H1 (cell line): ENCODE results near the gene SPAG16. TPM values are rescaled to one million over a fixed set of nuclear protein-coding genes. Genes with fewer than 3 reads are reported as not detected.

ENCODE experiments used
- CTCF ChIA-PET: fragments of 300-600 bp; sonication (Branson Sonifier 250); formaldehyde crosslinking; loops from one replicate; lab custom pipeline; 2021; ENCODE audit not compliant: partially characterized antibody; lab: Charles Lee
- POLR2A ChIA-PET: fragments of 300-600 bp; sonication (Branson Sonifier 250); formaldehyde crosslinking; loops from one replicate; lab custom pipeline; 2021; ENCODE audit warnings: inconsistent platforms; ENCODE audit not compliant: partially characterized antibody; lab: Charles Lee
- DNase-seq, 2 experiments: peaks; one replicate each; pipeline versions ENCODE4 v3.0.0 to v3.0.0-alpha.2; 2010 to 2022; ENCODE audit warnings: low spot score in 2 of 2, low read depth in 1 of 2, mixed read lengths in 1 of 2
- FAIRE-seq: peaks from 2 replicates; lab custom pipeline; 2011; peaks lifted over from hg19 to GRCh38; lab: Jason Lieb, UNC
- H2AFZ ChIP-seq: 2 replicates; pipeline ENCODE4 v1.8.1; 2012; ENCODE audit warnings: low read length, inconsistent platforms
- H2AK5ac ChIP-seq: 2 replicates; pipeline ENCODE4 v1.6.1; 2013; ENCODE audit warnings: low read depth, low read length
- H2BK120ac ChIP-seq: replicated peaks from 2 replicates; pipeline ENCODE3; 2013; ENCODE audit warnings: low read depth, low read length, inconsistent platforms
- H2BK12ac ChIP-seq: 2 replicates; pipeline ENCODE4 v1.6.1; 2013; ENCODE audit warnings: low read depth, low read length
- H2BK15ac ChIP-seq: 2 replicates; pipeline ENCODE4 v1.6.1; 2013; ENCODE audit warnings: low read length
- H2BK20ac ChIP-seq: 2 replicates; pipeline ENCODE4 v1.6.1; 2013; ENCODE audit warnings: low read length
- H2BK5ac ChIP-seq: 2 replicates; pipeline ENCODE4 v1.6.1; 2013; ENCODE audit warnings: low read depth, low read length
- H3K14ac ChIP-seq: 2 replicates; pipeline ENCODE4 v1.6.1; 2013; ENCODE audit warnings: inconsistent platforms; ENCODE audit not compliant: insufficient read length
- H3K18ac ChIP-seq: 2 replicates; pipeline ENCODE4 v1.6.1; 2013; ENCODE audit warnings: low read length; ENCODE audit errors: extremely low read depth
- H3K23ac ChIP-seq: 2 replicates; pipeline ENCODE4 v1.6.1; 2013; ENCODE audit warnings: inconsistent platforms; ENCODE audit not compliant: insufficient read length
- H3K23me2 ChIP-seq: 2 replicates; pipeline ENCODE4 v1.6.1; 2013; ENCODE audit warnings: low read depth, low read length
- H3K27ac ChIP-seq: 2 replicates; pipeline ENCODE4 v1.6.1; 2011; ENCODE audit warnings: low read depth, low read length, inconsistent platforms
- H3K27me3 ChIP-seq, 4 experiments: replicated peaks in 1 of 4; 1 replicate in 1 of 4; 2 replicates in 3 of 4; pipeline versions ENCODE4 v1.6.1 to v1.8.1; 2011 to 2013; ENCODE audit warnings: low read length in 3 of 4, mild to moderate bottlenecking in 3 of 4, inconsistent platforms in 2 of 4, mixed read lengths in 2 of 4, moderate library complexity in 1 of 4; ENCODE audit not compliant: control insufficient read depth in 3 of 4, insufficient read depth in 3 of 4; ENCODE audit errors: extremely low read depth in 1 of 4
- H3K36me3 ChIP-seq, 4 experiments: 2 replicates each; pipeline versions ENCODE4 v1.6.1 to v1.8.1; 2011 to 2013; ENCODE audit warnings: mild to moderate bottlenecking in 4 of 4, low read length in 3 of 4, moderate library complexity in 2 of 4, control low read depth in 1 of 4, inconsistent platforms in 1 of 4; ENCODE audit not compliant: insufficient read depth in 4 of 4, control insufficient read depth in 2 of 4
- H3K4ac ChIP-seq: replicated peaks from 2 replicates; pipeline ENCODE3; 2013; ENCODE audit warnings: low read length, low read depth, mixed read lengths, inconsistent platforms; ENCODE audit not compliant: insufficient read length
- H3K4me1 ChIP-seq, 4 experiments: replicated peaks in 1 of 4; 1 replicate in 1 of 4; 2 replicates in 3 of 4; pipeline versions ENCODE4 v1.6.1 to v1.8.1; 2011 to 2013; ENCODE audit warnings: low read length in 3 of 4, inconsistent platforms in 2 of 4, mixed read lengths in 1 of 4; ENCODE audit not compliant: insufficient read depth in 4 of 4, control insufficient read depth in 3 of 4
- H3K4me2 ChIP-seq, 2 experiments: 2 replicates each; pipeline versions ENCODE4 v1.6.1 to v1.8.1; 2011 to 2013; ENCODE audit warnings: low read depth in 2 of 2, low read length in 2 of 2, control low read depth in 1 of 2, inconsistent platforms in 1 of 2, mild to moderate bottlenecking in 1 of 2; ENCODE audit not compliant: insufficient read depth in 1 of 2
- H3K4me3 ChIP-seq, 4 experiments: fragments of 200-600, 300-600 bp in 1 of 4; sonication (generic), shearing (Covaris generic), sonication (Bioruptor Twin) in 1 of 4; 2 replicates each; pipeline versions ENCODE4 v1.5.1 to v1.8.1; 2011 to 2016; ENCODE audit warnings: low read length in 4 of 4, low read depth in 3 of 4, control low read depth in 2 of 4, inconsistent platforms in 2 of 4, mild to moderate bottlenecking in 2 of 4, mixed read lengths in 1 of 4, moderate library complexity in 1 of 4; ENCODE audit not compliant: insufficient read depth in 2 of 4; ENCODE audit errors: extremely low read depth in 1 of 4
- H3K56ac ChIP-seq: replicated peaks from 2 replicates; pipeline ENCODE3; 2013; ENCODE audit warnings: low read depth, mild to moderate bottlenecking, mixed read lengths, low read length, inconsistent platforms; ENCODE audit not compliant: insufficient read length
- H3K79me1 ChIP-seq: 2 replicates; pipeline ENCODE4 v1.6.1; 2013; ENCODE audit warnings: low read depth, low read length, control low read depth
- H3K79me2 ChIP-seq, 2 experiments: 2 replicates each; pipeline versions ENCODE4 v1.6.1 to v1.8.1; 2012 to 2013; ENCODE audit warnings: low read length in 2 of 2, mild to moderate bottlenecking in 2 of 2, inconsistent platforms in 1 of 2; ENCODE audit not compliant: insufficient read depth in 2 of 2, control insufficient read depth in 1 of 2
- H3K9ac ChIP-seq, 4 experiments: replicated peaks in 1 of 4; 1 replicate in 1 of 4; 2 replicates in 3 of 4; pipeline versions ENCODE4 v1.6.1 to v1.8.1; 2011 to 2013; ENCODE audit warnings: low read depth in 3 of 4, low read length in 3 of 4, control low read depth in 2 of 4, mild to moderate bottlenecking in 2 of 4, moderate library complexity in 2 of 4, inconsistent platforms in 1 of 4; ENCODE audit errors: extremely low read depth in 1 of 4
- H3K9me3 ChIP-seq, 2 experiments: 2 replicates each; pipeline versions ENCODE4 v1.6.1 to v1.8.1; 2012 to 2013; ENCODE audit warnings: mild to moderate bottlenecking in 2 of 2, moderate library complexity in 2 of 2, control low read depth in 1 of 2, inconsistent platforms in 1 of 2, low read depth in 1 of 2, low read length in 1 of 2, mixed read lengths in 1 of 2; ENCODE audit not compliant: insufficient read depth in 2 of 2
- H4K20me1 ChIP-seq, 2 experiments: replicated peaks in 1 of 2; 2 replicates each; pipeline versions ENCODE3 to v1.8.1; 2011 to 2013; ENCODE audit warnings: inconsistent platforms in 2 of 2, low read length in 2 of 2, mild to moderate bottlenecking in 1 of 2; ENCODE audit not compliant: insufficient read depth in 2 of 2, control insufficient read depth in 1 of 2
- H4K5ac ChIP-seq: 2 replicates; pipeline ENCODE4 v1.6.1; 2013; ENCODE audit warnings: low read length, low read depth, mixed read lengths, inconsistent platforms; ENCODE audit not compliant: insufficient read length
- H4K8ac ChIP-seq: 2 replicates; pipeline ENCODE4 v1.8.0; 2013; ENCODE audit warnings: mild to moderate bottlenecking, moderate library complexity, low read length, inconsistent platforms; ENCODE audit not compliant: insufficient read depth; ENCODE audit errors: extremely low read depth
- H4K91ac ChIP-seq: replicated peaks from 2 replicates; pipeline ENCODE3; 2013; ENCODE audit warnings: low read length, mixed read lengths, inconsistent platforms; ENCODE audit not compliant: insufficient read length
- BACH1 ChIP-seq: IDR thresholded peaks from 2 replicates; pipeline ENCODE4 v1.6.1; 2012; ENCODE audit warnings: low read length, improper control_type of control experiment
- CBX8 ChIP-seq: fragments of 300-800, 300-1000 bp; sonication (generic); IDR thresholded peaks from 2 replicates; pipeline ENCODE4 v1.7.1; 2016; ENCODE audit warnings: low read depth, low read length, borderline replicate concordance
- CEBPB ChIP-seq: IDR thresholded peaks from 2 replicates; pipeline ENCODE4 v1.6.1; 2012; ENCODE audit warnings: low read depth, low read length
- CTCF ChIP-seq, 3 experiments: IDR thresholded peaks; 1 replicate in 2 of 3; 2 replicates in 1 of 3; pipeline versions ENCODE4 v1.5.1 to v1.6.1; 2011; ENCODE audit warnings: low read length in 3 of 3, mild to moderate bottlenecking in 3 of 3, inconsistent platforms in 2 of 3, low read depth in 1 of 3, moderate library complexity in 1 of 3; ENCODE audit not compliant: insufficient read depth in 1 of 3; ENCODE audit errors: control extremely low read depth in 1 of 3
- FOSL1 ChIP-seq: IDR thresholded peaks from 2 replicates; pipeline ENCODE4 v1.6.1; 2011; ENCODE audit warnings: mild to moderate bottlenecking, low read depth, low read length, moderate library complexity; ENCODE audit not compliant: insufficient read depth
- GTF2F1 ChIP-seq: IDR thresholded peaks from 2 replicates; pipeline ENCODE4 v1.6.1; 2012; ENCODE audit warnings: low read depth, low read length, improper control_type of control experiment, borderline replicate concordance
- HDAC6 ChIP-seq: IDR thresholded peaks from one replicate; pipeline ENCODE4 v1.7.1; 2012; ENCODE audit warnings: low read depth, mild to moderate bottlenecking, inconsistent platforms, low read length, moderate library complexity
- RNF2 ChIP-seq: fragments of 200-900, 300-1000 bp; sonication (generic); IDR thresholded peaks from 2 replicates; pipeline ENCODE4 v1.7.1; 2016; ENCODE audit warnings: borderline replicate concordance, low read depth, mild to moderate bottlenecking, antibody characterized with exemption, low read length; ENCODE audit not compliant: poor library complexity, severe bottlenecking; ENCODE audit errors: missing control alignments
- SAP30 ChIP-seq: fragments of 300-600 bp; sonication (generic); IDR thresholded peaks from 2 replicates; pipeline ENCODE4 v1.7.1; 2012; ENCODE audit warnings: low read length, moderate library complexity, mild to moderate bottlenecking, inconsistent platforms; ENCODE audit not compliant: insufficient read depth, insufficient replicate concordance
- TEAD4 ChIP-seq: IDR thresholded peaks from 2 replicates; pipeline ENCODE4 v1.6.1; 2012; ENCODE audit warnings: low read depth, low read length, inconsistent platforms, mixed read lengths
- WGBS, 2 experiments: shearing (Covaris generic) in 1 of 2; methylation state at CpG; one replicate each; pipeline versions ENCODE4 v1.1.6 to v1.1.7; 2013 to 2015; ENCODE audit warnings: low lambda C conversion rate in 2 of 2, mixed read lengths in 2 of 2, inconsistent platforms in 1 of 2, low coverage in 1 of 2, missing lambda C conversion rate in 1 of 2; ENCODE audit not compliant: insufficient replicate concordance in 2 of 2, insufficient coverage in 1 of 2, insufficient read length in 1 of 2; ENCODE audit errors: extremely low coverage in 1 of 2, missing lambda C conversion rate in 1 of 2; 5-methylcytosine and 5-hydroxymethylcytosine counted together
- polyA plus RNA-seq, 7 experiments: library from polyadenylated mRNA; depleted of rRNA in 3 of 7; stranded (reverse) in 5 of 7; unstranded in 2 of 7; fragments of >200 nt in 5 of 7; fragments of 200-250 nt in 2 of 7; gene quantifications; 1 replicate in 5 of 7; 2 replicates in 1 of 7; 4 replicates in 1 of 7; pipeline versions ENCODE4 v1.2.1 to v1.2.3, GENCODE V29; 2011 to 2013; ENCODE audit warnings: missing spikeins in 2 of 7, mixed read lengths in 2 of 7
- total RNA-seq: library from RNA; stranded (reverse); fragmentation: NEBNext Ultra II Directional; extraction: Animal tissue kit (Norgen Biotek cat#: 25700); gene quantifications from 2 replicates; pipeline ENCODE4 v1.2.1, GENCODE V29; 2021
- TF ChIP-seq, protein P1 (sequence below): IDR thresholded peaks from 2 replicates; pipeline ENCODE4 v1.6.1; 2011; ENCODE audit warnings: low read depth, mild to moderate bottlenecking, low read length; ENCODE audit not compliant: insufficient read depth

SPAG16 gene
- total and polyA plus RNA-seq, 2 of the 8 experiments (the other 6 are each of a cell fraction or from before 2014, with no cell fraction given): 6.0 to 14.9 TPM

DNA sequence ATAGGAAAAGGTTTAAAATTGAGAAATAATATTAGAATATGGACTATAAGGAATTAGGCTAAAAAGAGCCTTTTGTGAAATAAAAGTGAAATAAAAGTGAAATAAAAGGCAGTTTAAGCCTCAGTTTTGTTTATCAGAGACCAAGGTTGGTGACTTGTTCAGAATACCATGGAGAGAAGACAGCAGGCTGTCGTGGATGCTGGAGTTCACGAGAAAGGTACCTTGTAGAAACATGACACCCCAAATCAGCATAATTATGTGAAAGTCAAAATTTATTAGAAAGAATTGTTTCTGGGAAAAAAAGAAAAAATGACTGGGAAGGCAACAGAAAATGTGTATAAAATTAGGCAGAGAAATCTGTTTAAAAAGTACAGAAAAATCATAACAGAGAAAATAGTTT is 46.5 kb upstream of the SPAG16 start:
- Histone ChIP-seq H3K14ac (no peak overlapping the region), H3K4ac (no peak overlapping the region), H3K4me1 (peaks cover 0 to 8% (median 3%) of the 10 kb centered on the region in 4 experiments; a peak in 3 of 7 replicates), H4K20me1 (no peaks in the 10 kb centered on the region), H3K4me3 (no peak overlapping the region), H3K23me2 (no peaks in the 10 kb centered on the region), H2AFZ (no peak overlapping the region), H3K27me3 (no peaks in the 10 kb centered on the region), H4K8ac (no peak overlapping the region), H3K9me3 (no peaks in the 10 kb centered on the region), H3K27ac (no peak overlapping the region), H2AK5ac (no peak overlapping the region), H2BK15ac (no peak overlapping the region), H2BK120ac (no peak overlapping the region), H2BK5ac (no peak overlapping the region), H3K56ac (no peak overlapping the region), H2BK12ac (no peak overlapping the region), H3K23ac (no peak overlapping the region), H4K5ac (no peak overlapping the region), H3K18ac (no peak overlapping the region), H4K91ac (no peak overlapping the region), H3K9ac (no peak overlapping the region), H3K79me2 (no peaks in the 10 kb centered on the region), H2BK20ac (no peak overlapping the region), H3K36me3 (no peaks in the 10 kb centered on the region), H3K79me1 (no peaks in the 10 kb centered on the region), H3K4me2 (no peak overlapping the region)
- DNase-seq: no peak
- 87% methylated on average over 2 of the region's 2 CpGs; no CpG with 5 or more reads in 1 of the 2 experiments for WGBS, 2 experiments
- ChIA-PET CTCF (interaction anchor here (0.6 kb wide), 1 partner anchor 1764 kb away, joined by 3 read pairs; no protein-coding TSS in a partner anchor), POLR2A (no interaction called here)
- no peak for FAIRE-seq
- no peak for TF ChIP-seq SAP30
- TF ChIP-seq CTCF (IDR thresholded peaks at IDR 0.05; ENCODE audit: control extremely low read depth in 1 of 3, insufficient read depth in 1 of 3, low read depth in 1 of 3, low read length in 3 of 3): no peak
- TF ChIP-seq, protein P1, sequence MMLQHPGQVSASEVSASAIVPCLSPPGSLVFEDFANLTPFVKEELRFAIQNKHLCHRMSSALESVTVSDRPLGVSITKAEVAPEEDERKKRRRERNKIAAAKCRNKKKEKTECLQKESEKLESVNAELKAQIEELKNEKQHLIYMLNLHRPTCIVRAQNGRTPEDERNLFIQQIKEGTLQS: no peak
- TF ChIP-seq TEAD4: no peak
- no peak for TF ChIP-seq RNF2
- TF ChIP-seq HDAC6: no peak
- TF ChIP-seq CBX8: no peak
- TF ChIP-seq FOSL1: no peak
- TF ChIP-seq BACH1: no peak
- TF ChIP-seq CEBPB: no peak
- TF ChIP-seq GTF2F1: no peak
